Measurements from ENCODE around the gene CCT6A.
"Not testable (repeated sequence)": the region's sequence is repeated elsewhere in the genome, so short reads cannot be mapped to it uniquely, and the experiment has no call there.

Gene CCT6A

GRCh38 chr7:56033671-56034432 is 17.7 kb upstream of the CCT6A start:
- in situ Hi-C loops (cut with MboI; ENCODE audit: low sequenced_read_pairs, unreplicated experiment): no loop called here
- DNase-seq (ENCODE audit: low spot score): peak; percentile 88
- TF ChIP-seq CTCF (IDR thresholded peaks at IDR 0.05; ENCODE audit: borderline replicate concordance, control extremely low read depth, extremely low read depth, insufficient read depth, missing control alignments): no peak

- in situ Hi-C loops (cut with MboI; ENCODE audit: low sequenced_read_pairs, unreplicated experiment): no loop called here
- no peak for TF ChIP-seq CTCF (IDR thresholded peaks at IDR 0.05; ENCODE audit: borderline replicate concordance, control extremely low read depth, extremely low read depth, insufficient read depth, missing control alignments)
- no peak for DNase-seq (ENCODE audit: low spot score)
These were observed 10.8 kb upstream of the CCT6A start for GRCh38 chr7:56040730-56041129.

- DNase-seq (ENCODE audit: low spot score); in situ Hi-C loops (cut with MboI; ENCODE audit: low sequenced_read_pairs, unreplicated experiment): not testable (repeated sequence)
These were observed 5.8 kb upstream of the CCT6A start for GRCh38 chr7:56045758-56046157.

- no peak for DNase-seq (ENCODE audit: low spot score)
- no peak for TF ChIP-seq CTCF (IDR thresholded peaks at IDR 0.05; ENCODE audit: borderline replicate concordance, control extremely low read depth, extremely low read depth, insufficient read depth, missing control alignments)
- in situ Hi-C loops (cut with MboI; ENCODE audit: low sequenced_read_pairs, unreplicated experiment): no loop called here
These were observed 4.7 kb upstream of the CCT6A start for GRCh38 chr7:56046721-56047445.

- DNase-seq (ENCODE audit: low spot score); in situ Hi-C loops (cut with MboI; ENCODE audit: low sequenced_read_pairs, unreplicated experiment): not testable (repeated sequence)
These were observed 4.0 kb upstream of the CCT6A start for GRCh38 chr7:56047446-56048116.

- in situ Hi-C loops (cut with MboI; ENCODE audit: low sequenced_read_pairs, unreplicated experiment): no loop called here
- TF ChIP-seq CTCF (IDR thresholded peaks at IDR 0.05; ENCODE audit: borderline replicate concordance, control extremely low read depth, extremely low read depth, insufficient read depth, missing control alignments): no peak
These were observed 3.3 kb upstream of the CCT6A start for GRCh38 chr7:56048245-56048644.

GRCh38 chr7:56048763-56049162 is 2.8 kb upstream of the CCT6A start:
- DNase-seq (ENCODE audit: low spot score); in situ Hi-C loops (cut with MboI; ENCODE audit: low sequenced_read_pairs, unreplicated experiment): not testable (repeated sequence)

More at GRCh38 chr7:56048245-56048644, 3.3 kb upstream of the CCT6A start:
- no peak for DNase-seq (ENCODE audit: low spot score)

GRCh38 chr7:56051053-56051338 is 569 bp upstream of the CCT6A start:
- in situ Hi-C loops (cut with MboI; ENCODE audit: low sequenced_read_pairs, unreplicated experiment): no loop called here
- TF ChIP-seq CTCF (IDR thresholded peaks at IDR 0.05; ENCODE audit: borderline replicate concordance, control extremely low read depth, extremely low read depth, insufficient read depth, missing control alignments): no peak
- DNase-seq (ENCODE audit: low spot score): no peak
